ENCODE measurements around the gene PNPLA7. TPM values are rescaled to one million over a fixed set of nuclear protein-coding genes. Genes with fewer than 3 reads are reported as not detected.

The PNPLA7 gene
- total and polyA plus RNA-seq, 3 donors from 2014 or later, result 4.2 to 17.8 (median 10.9) TPM

GRCh38 chr9:137437691-137438590, 112.3 kb downstream of the PNPLA7 start:
- Histone ChIP-seq H3K36me3 (ENCODE audit: low read depth, missing control alignments) (no peaks in the 10 kb centered on the region), H3K9me3 (no peaks in the 10 kb centered on the region), H3K4me3 (no peak overlapping the region), H3K27me3 (no peaks in the 10 kb centered on the region), H3K27ac (no peak overlapping the region), H3K4me1 (peaks cover 7% of the 10 kb centered on the region)
- WGBS, 2 donors, result 68 to 85% methylated on average over 12 to 30 of the region's 40 CpGs
- intact Hi-C loops (cut with DNase I; ENCODE audit: low total_unique reads), result no loop called here
- no peak for DNase-seq
- TF ChIP-seq, protein P1, sequence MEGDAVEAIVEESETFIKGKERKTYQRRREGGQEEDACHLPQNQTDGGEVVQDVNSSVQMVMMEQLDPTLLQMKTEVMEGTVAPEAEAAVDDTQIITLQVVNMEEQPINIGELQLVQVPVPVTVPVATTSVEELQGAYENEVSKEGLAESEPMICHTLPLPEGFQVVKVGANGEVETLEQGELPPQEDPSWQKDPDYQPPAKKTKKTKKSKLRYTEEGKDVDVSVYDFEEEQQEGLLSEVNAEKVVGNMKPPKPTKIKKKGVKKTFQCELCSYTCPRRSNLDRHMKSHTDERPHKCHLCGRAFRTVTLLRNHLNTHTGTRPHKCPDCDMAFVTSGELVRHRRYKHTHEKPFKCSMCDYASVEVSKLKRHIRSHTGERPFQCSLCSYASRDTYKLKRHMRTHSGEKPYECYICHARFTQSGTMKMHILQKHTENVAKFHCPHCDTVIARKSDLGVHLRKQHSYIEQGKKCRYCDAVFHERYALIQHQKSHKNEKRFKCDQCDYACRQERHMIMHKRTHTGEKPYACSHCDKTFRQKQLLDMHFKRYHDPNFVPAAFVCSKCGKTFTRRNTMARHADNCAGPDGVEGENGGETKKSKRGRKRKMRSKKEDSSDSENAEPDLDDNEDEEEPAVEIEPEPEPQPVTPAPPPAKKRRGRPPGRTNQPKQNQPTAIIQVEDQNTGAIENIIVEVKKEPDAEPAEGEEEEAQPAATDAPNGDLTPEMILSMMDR (IDR thresholded peaks at IDR 0.05), result no peak
- no peak for TF ChIP-seq POLR2A (IDR thresholded peaks at IDR 0.05)

DNA sequence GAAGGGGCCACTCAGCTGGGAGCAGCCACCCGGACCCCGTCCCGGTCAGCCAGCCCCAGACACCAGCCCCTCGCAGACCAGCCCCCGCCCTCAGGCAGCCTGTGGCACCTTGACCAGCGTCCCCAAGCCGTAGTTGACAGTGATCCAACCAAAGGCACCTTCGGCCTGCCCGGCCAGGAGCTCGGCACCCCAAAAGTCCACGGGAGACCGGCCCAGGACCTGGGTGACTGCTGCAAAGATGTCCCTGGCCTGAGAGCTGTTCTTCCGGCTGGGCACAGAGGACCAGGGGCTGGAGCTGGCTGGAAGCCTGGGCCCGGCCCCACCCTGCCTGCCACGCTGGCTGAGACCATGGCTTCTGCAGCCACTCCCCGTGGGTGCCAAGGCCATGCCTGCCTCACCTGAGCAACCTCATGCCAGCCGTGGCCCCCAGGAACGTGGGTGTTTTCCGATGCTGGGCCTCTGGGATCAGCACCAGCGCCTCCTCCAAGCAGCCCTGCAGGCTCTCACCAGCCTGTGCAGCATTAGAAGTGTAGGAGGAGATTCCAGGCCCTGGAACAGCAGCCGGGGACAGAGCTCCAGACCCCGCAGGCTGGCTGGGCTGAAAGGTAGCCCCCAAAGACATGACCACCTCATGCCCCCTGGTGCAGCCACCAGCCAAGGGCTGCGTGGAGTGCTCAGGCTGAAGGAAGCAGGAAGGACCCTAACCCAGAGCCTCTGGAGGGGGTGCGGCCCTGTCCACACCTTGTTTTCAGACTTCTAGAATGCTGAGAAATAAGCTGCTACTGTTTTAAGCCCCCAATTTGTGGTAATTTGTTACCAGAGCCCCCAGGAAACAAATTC, 113.2 kb downstream of the PNPLA7 start:
- Histone ChIP-seq H3K36me3 (ENCODE audit: low read depth, missing control alignments) (no peaks in the 10 kb centered on the region), H3K27ac (no peak overlapping the region), H3K27me3 (no peaks in the 10 kb centered on the region)

GRCh38 chr9:137435980-137436760, 114.0 kb downstream of the PNPLA7 start:
- Histone ChIP-seq H3K27ac (no peak overlapping the region), H3K4me1 (peaks cover 7% of the 10 kb centered on the region), H3K36me3 (ENCODE audit: low read depth, missing control alignments) (no peaks in the 10 kb centered on the region), H3K4me3 (no peak overlapping the region), H3K9me3 (no peaks in the 10 kb centered on the region), H3K27me3 (no peaks in the 10 kb centered on the region)
- no peak for TF ChIP-seq POLR2A (IDR thresholded peaks at IDR 0.05)
- TF ChIP-seq, protein P1 (IDR thresholded peaks at IDR 0.05), result no peak
- WGBS, 2 donors, result 37 to 68% methylated on average over 5 to 41 of the region's 42 CpGs
- intact Hi-C loops (cut with DNase I; ENCODE audit: low total_unique reads), result no loop called here
- DNase-seq, result peak; percentile 83

More for the DNA sequence above, 113.2 kb downstream of the PNPLA7 start:
- WGBS, 2 donors, result 84 to 85% methylated on average over 11 to 14 of the region's 24 CpGs
- peaks cover 7% of the 10 kb centered on the region for H3K4me1 ChIP-seq
- H3K4me3 ChIP-seq, result no peak overlapping the region
- intact Hi-C loops (cut with DNase I; ENCODE audit: low total_unique reads), result no loop called here
- DNase-seq, result no peak
- TF ChIP-seq POLR2A (IDR thresholded peaks at IDR 0.05), result no peak
- TF ChIP-seq, protein P1 (IDR thresholded peaks at IDR 0.05), result no peak
- H3K9me3 ChIP-seq, result no peaks in the 10 kb centered on the region

GRCh38 chr9:137435381-137435891, 114.8 kb downstream of the PNPLA7 start:
- H3K27me3 ChIP-seq, result no peaks in the 10 kb centered on the region
- no peak for TF ChIP-seq POLR2A (IDR thresholded peaks at IDR 0.05)
- TF ChIP-seq, protein P1 (IDR thresholded peaks at IDR 0.05), result no peak
- H3K4me3 ChIP-seq, result no peak overlapping the region
- H3K4me1 ChIP-seq, result peaks cover 7% of the 10 kb centered on the region
- no peaks in the 10 kb centered on the region for H3K36me3 ChIP-seq (ENCODE audit: low read depth, missing control alignments)
- H3K27ac ChIP-seq, result no peak overlapping the region
- 78 to 86% methylated on average over 6 to 20 of the region's 20 CpGs for WGBS, 2 donors
- DNase-seq, result no peak
- H3K9me3 ChIP-seq, result no peaks in the 10 kb centered on the region
- intact Hi-C loops (cut with DNase I; ENCODE audit: low total_unique reads), result no loop called here
